Peyer's patch (tissue), 4 donors: Measurements from ENCODE around the gene BRF1.

Experiments used
- CTCF ChIP-seq, 6 experiments: fragments of 450-650 bp in 4 of 6; fragments of 200-600 bp in 2 of 6; sonication (generic) in 1 of 6; IDR thresholded peaks; one replicate each; pipeline ENCODE4 v1.5.1; 2017 to 2019; ENCODE audit warnings: antibody characterized with exemption in 6 of 6, mild to moderate bottlenecking in 3 of 6, moderate library complexity in 1 of 6
- POLR2A ChIP-seq, 2 donors: fragments of 450-650 bp; IDR thresholded peaks; one replicate each; pipeline ENCODE4 v1.5.1; 2017; ENCODE audit warnings: antibody characterized with exemption in 2 of 2, mild to moderate bottlenecking in 2 of 2, moderate library complexity in 2 of 2

GRCh38 chr14:105179191-105179590 lies 121.6 kb downstream of the BRF1 start:
- TF ChIP-seq CTCF (IDR thresholded peaks at IDR 0.05) (no peak), POLR2A (IDR thresholded peaks at IDR 0.05) (no peak)
